ENCODE measurements around the gene LRRC74B.

DNA sequence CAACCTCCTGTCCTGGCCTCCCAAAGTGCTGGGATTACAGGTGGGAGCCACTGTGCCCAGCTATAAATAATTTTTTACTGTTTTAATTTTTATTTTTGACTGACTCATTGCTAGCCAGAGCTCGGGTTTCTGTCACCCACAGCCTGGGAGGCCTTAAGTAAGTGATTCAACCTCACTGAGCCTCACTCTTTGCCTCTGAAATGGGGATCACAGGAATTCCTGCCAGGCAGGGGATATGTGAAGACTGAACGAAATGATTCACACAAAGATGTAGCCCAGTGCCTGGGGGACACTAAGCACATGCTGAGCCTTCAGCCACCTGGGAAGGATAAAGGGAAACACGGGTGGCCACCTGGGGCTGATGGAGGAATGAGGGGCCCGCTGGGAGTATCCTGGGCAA is 3.8 kb upstream of the LRRC74B start:
- TF ChIP-seq SUZ12 (IDR thresholded peaks at IDR 0.05; ENCODE audit: extremely low read depth, insufficient read depth, insufficient read length) (no peak), YY1 (IDR thresholded peaks at IDR 0.05; ENCODE audit: insufficient read depth, insufficient read length) (no peak)
